SK-N-SH (cell line): ENCODE results near the gene PLD1.

ENCODE experiments used
- EZH2phosphoT487 ChIP-seq: fragments of 200-600 bp; sonication (generic); IDR thresholded peaks from 2 replicates; pipeline ENCODE4 v1.6.1; 2017; ENCODE audit warnings: low read depth, mixed run types, mild to moderate bottlenecking, antibody characterized with exemption, moderate library complexity, borderline replicate concordance
- FOXJ3 ChIP-seq: sonication (generic); formaldehyde crosslinking; IDR thresholded peaks from 2 replicates; pipeline ENCODE4 v1.5.1; 2020; ENCODE audit warnings: mild to moderate bottlenecking, missing genetic modification reagents
- GATA2 ChIP-seq: sonication (generic); formaldehyde crosslinking; IDR thresholded peaks from 2 replicates; pipeline ENCODE4 v1.5.0; 2020; ENCODE audit warnings: mild to moderate bottlenecking, missing genetic modification reagents
- JUND ChIP-seq: IDR thresholded peaks from 2 replicates; pipeline ENCODE4 v1.4.0; 2012
- NFIC ChIP-seq: IDR thresholded peaks from 2 replicates; pipeline ENCODE4 v1.4.0; 2012; ENCODE audit warnings: borderline replicate concordance
- POLR2AphosphoS5 ChIP-seq: IDR thresholded peaks from 2 replicates; pipeline ENCODE4 v1.6.1; 2012; ENCODE audit warnings: low read depth, low read length
- RAD21 ChIP-seq: IDR thresholded peaks from 2 replicates; pipeline ENCODE4 v1.6.1; 2012; ENCODE audit warnings: mild to moderate bottlenecking, low read length
- RCOR1 ChIP-seq: fragments of 150-350 bp; IDR thresholded peaks from 2 replicates; pipeline ENCODE4 v1.6.1; 2017; ENCODE audit warnings: antibody characterized with exemption, low read length
- SMC3 ChIP-seq: IDR thresholded peaks from 2 replicates; pipeline ENCODE4 v1.6.1; 2012; ENCODE audit warnings: low read depth, low read length, improper control_type of control experiment
- TF ChIP-seq, protein P1 (sequence below): fragments of 200-600 bp; sonication (generic); IDR thresholded peaks from 2 replicates; pipeline ENCODE4 v1.6.1; 2017; ENCODE audit warnings: antibody characterized with exemption, mild to moderate bottlenecking, moderate library complexity
- TF ChIP-seq, protein P2 (sequence below): IDR thresholded peaks from 2 replicates; pipeline ENCODE4 v1.6.1; 2012; ENCODE audit warnings: mild to moderate bottlenecking, low read depth, low read length, moderate library complexity
- TF ChIP-seq, protein P3 (sequence below): IDR thresholded peaks from 2 replicates; pipeline ENCODE4; 2012
- TF ChIP-seq, protein P4 (sequence below): fragments of 150-350 bp; IDR thresholded peaks from 2 replicates; pipeline ENCODE4 v1.6.1; 2017; ENCODE audit warnings: antibody characterized with exemption, low read length, low read depth, borderline replicate concordance

DNA sequence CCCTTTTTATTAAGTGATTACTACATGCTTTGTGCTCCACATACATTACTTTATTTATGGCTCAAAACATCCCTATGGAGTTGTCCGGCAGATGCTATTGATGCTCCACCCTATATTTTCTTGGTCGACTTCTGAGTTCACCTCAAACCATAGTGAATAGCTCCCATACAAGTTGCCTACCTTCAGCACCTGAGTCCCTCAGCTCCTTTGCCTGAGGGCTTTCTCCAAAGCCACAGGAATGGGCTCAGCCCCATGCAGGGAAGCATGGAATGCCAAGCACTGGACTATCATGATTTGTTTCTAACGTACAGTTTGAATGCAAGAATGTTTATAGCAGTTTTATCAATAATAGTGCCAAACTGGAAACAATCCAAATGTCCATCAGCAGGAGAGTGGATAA, 225.2 kb downstream of the PLD1 start:
- TF ChIP-seq, protein P1, sequence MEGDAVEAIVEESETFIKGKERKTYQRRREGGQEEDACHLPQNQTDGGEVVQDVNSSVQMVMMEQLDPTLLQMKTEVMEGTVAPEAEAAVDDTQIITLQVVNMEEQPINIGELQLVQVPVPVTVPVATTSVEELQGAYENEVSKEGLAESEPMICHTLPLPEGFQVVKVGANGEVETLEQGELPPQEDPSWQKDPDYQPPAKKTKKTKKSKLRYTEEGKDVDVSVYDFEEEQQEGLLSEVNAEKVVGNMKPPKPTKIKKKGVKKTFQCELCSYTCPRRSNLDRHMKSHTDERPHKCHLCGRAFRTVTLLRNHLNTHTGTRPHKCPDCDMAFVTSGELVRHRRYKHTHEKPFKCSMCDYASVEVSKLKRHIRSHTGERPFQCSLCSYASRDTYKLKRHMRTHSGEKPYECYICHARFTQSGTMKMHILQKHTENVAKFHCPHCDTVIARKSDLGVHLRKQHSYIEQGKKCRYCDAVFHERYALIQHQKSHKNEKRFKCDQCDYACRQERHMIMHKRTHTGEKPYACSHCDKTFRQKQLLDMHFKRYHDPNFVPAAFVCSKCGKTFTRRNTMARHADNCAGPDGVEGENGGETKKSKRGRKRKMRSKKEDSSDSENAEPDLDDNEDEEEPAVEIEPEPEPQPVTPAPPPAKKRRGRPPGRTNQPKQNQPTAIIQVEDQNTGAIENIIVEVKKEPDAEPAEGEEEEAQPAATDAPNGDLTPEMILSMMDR: no peak
- TF ChIP-seq POLR2AphosphoS5 (no peak), GATA2 (no peak), SMC3 (no peak), JUND (no peak), RAD21 (no peak), FOXJ3 (CRISPR knock-in tag) (no peak), EZH2phosphoT487 (no peak), NFIC (no peak), RCOR1 (no peak)
- TF ChIP-seq, protein P2, sequence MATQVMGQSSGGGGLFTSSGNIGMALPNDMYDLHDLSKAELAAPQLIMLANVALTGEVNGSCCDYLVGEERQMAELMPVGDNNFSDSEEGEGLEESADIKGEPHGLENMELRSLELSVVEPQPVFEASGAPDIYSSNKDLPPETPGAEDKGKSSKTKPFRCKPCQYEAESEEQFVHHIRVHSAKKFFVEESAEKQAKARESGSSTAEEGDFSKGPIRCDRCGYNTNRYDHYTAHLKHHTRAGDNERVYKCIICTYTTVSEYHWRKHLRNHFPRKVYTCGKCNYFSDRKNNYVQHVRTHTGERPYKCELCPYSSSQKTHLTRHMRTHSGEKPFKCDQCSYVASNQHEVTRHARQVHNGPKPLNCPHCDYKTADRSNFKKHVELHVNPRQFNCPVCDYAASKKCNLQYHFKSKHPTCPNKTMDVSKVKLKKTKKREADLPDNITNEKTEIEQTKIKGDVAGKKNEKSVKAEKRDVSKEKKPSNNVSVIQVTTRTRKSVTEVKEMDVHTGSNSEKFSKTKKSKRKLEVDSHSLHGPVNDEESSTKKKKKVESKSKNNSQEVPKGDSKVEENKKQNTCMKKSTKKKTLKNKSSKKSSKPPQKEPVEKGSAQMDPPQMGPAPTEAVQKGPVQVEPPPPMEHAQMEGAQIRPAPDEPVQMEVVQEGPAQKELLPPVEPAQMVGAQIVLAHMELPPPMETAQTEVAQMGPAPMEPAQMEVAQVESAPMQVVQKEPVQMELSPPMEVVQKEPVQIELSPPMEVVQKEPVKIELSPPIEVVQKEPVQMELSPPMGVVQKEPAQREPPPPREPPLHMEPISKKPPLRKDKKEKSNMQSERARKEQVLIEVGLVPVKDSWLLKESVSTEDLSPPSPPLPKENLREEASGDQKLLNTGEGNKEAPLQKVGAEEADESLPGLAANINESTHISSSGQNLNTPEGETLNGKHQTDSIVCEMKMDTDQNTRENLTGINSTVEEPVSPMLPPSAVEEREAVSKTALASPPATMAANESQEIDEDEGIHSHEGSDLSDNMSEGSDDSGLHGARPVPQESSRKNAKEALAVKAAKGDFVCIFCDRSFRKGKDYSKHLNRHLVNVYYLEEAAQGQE: no peak
- TF ChIP-seq, protein P3, sequence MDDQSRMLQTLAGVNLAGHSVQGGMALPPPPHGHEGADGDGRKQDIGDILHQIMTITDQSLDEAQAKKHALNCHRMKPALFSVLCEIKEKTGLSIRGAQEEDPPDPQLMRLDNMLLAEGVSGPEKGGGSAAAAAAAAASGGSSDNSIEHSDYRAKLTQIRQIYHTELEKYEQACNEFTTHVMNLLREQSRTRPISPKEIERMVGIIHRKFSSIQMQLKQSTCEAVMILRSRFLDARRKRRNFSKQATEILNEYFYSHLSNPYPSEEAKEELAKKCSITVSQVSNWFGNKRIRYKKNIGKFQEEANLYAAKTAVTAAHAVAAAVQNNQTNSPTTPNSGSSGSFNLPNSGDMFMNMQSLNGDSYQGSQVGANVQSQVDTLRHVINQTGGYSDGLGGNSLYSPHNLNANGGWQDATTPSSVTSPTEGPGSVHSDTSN: no peak
- TF ChIP-seq, protein P4, sequence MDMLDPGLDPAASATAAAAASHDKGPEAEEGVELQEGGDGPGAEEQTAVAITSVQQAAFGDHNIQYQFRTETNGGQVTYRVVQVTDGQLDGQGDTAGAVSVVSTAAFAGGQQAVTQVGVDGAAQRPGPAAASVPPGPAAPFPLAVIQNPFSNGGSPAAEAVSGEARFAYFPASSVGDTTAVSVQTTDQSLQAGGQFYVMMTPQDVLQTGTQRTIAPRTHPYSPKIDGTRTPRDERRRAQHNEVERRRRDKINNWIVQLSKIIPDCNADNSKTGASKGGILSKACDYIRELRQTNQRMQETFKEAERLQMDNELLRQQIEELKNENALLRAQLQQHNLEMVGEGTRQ: no peak
